Spleen (tissue), 11 donors: Measurements from ENCODE around the gene TCF7L1. TPM values are rescaled to one million over a fixed set of nuclear protein-coding genes. Genes with fewer than 3 reads are reported as not detected.

Experiments used
- DNase-seq: peaks from one replicate; pipeline ENCODE4 v3.0.0-alpha.2; 2020
- H3K27ac ChIP-seq, 8 donors: fragments of 200-600 bp; sonication (generic) in 7 of 8; 1 replicate in 4 of 8; 2 replicates in 4 of 8; pipeline versions ENCODE4 v1.5.0 to v1.8.0; 2016 to 2021; ENCODE audit warnings: inconsistent platforms in 4 of 8, mild to moderate bottlenecking in 4 of 8, moderate library complexity in 1 of 8
- H3K27me3 ChIP-seq, 7 donors: fragments of 200-600 bp; sonication (generic) in 6 of 7; replicated peaks in 1 of 7; 1 replicate in 4 of 7; 2 replicates in 3 of 7; pipeline versions ENCODE4 v1.5.0 to v1.8.0; 2016 to 2021; ENCODE audit warnings: inconsistent platforms in 3 of 7, mild to moderate bottlenecking in 1 of 7
- H3K36me3 ChIP-seq, 6 donors: fragments of 200-600 bp; sonication (generic) in 5 of 6; 1 replicate in 4 of 6; 2 replicates in 2 of 6; pipeline versions ENCODE4 v1.5.0 to v1.8.0; 2016 to 2021; ENCODE audit warnings: inconsistent platforms in 2 of 6
- H3K4me1 ChIP-seq, 6 donors: fragments of 200-600 bp; sonication (generic) in 5 of 6; 1 replicate in 3 of 6; 2 replicates in 3 of 6; pipeline versions ENCODE4 v1.5.0 to v1.8.0; 2016 to 2021; ENCODE audit warnings: inconsistent platforms in 3 of 6
- H3K4me3 ChIP-seq, 8 donors: fragments of 200-600 bp; sonication (generic) in 7 of 8; 1 replicate in 4 of 8; 2 replicates in 4 of 8; pipeline versions ENCODE4 v1.5.0 to v1.8.0; 2016 to 2021; ENCODE audit warnings: inconsistent platforms in 4 of 8, mild to moderate bottlenecking in 4 of 8, moderate library complexity in 2 of 8
- H3K9me3 ChIP-seq, 8 donors: fragments of 200-600 bp; sonication (generic) in 7 of 8; 1 replicate in 4 of 8; 2 replicates in 4 of 8; pipeline versions ENCODE4 v1.5.0 to v1.8.0; 2016 to 2021; ENCODE audit warnings: inconsistent platforms in 4 of 8
- CTCF ChIP-seq, 11 experiments: fragments of 200-600 bp in 7 of 11; fragments of 450-650 bp in 4 of 11; sonication (generic) in 4 of 11; IDR thresholded peaks in 8 of 11; conservative IDR thresholded peaks in 3 of 11; 1 replicate in 7 of 11; 2 replicates in 4 of 11; pipeline versions ENCODE4 v1.4.0 to v1.8.0; 2016 to 2021; ENCODE audit warnings: antibody characterized with exemption in 11 of 11, inconsistent platforms in 4 of 11, mild to moderate bottlenecking in 1 of 11
- POLR2A ChIP-seq, 3 donors: fragments of 450-650 bp; IDR thresholded peaks; one replicate each; pipeline ENCODE4 v1.5.1; 2017; ENCODE audit warnings: antibody characterized with exemption in 3 of 3, mild to moderate bottlenecking in 1 of 3
- POLR2AphosphoS5 ChIP-seq, 3 donors: sonication (generic); formaldehyde crosslinking; IDR thresholded peaks; one replicate each; pipeline ENCODE4 v1.5.1; 2017; ENCODE audit warnings: antibody characterized with exemption in 3 of 3
- WGBS, 5 donors: extraction: QIAGEN DNeasy Blood & Tissue Kit in 3 of 5; methylation state at CpG; one replicate each; pipeline versions ENCODE4 v1.1.5 to v1.1.7; 2013 to 2018; 5-methylcytosine and 5-hydroxymethylcytosine counted together
- intact Hi-C: fragments of 100-400 bp; cut with DNase I; formaldehyde crosslinking; loops from one replicate; pipeline ENCODE4 v1.15.0; 2023; ENCODE audit warnings: low total_unique reads
- polyA plus RNA-seq, 3 donors: library from polyadenylated mRNA; stranded (reverse); fragments of 200-250 nt; gene quantifications; one replicate each; pipeline ENCODE4 v1.2.1, GENCODE V29; 2013
- total RNA-seq, 7 donors: library from RNA; depleted of rRNA in 3 of 7; stranded (reverse); fragments of >200 nt in 3 of 7; fragmentation: NEBNext Ultra II Directional in 4 of 7; extraction: Animal tissue kit (Norgen Biotek cat#: 25700) in 4 of 7; gene quantifications; one replicate each; pipeline versions ENCODE4 v1.1.0 to v1.2.1, GENCODE V29; 2016 to 2021
- donor health status: healthy with polysubstance abuse.
- donor health status: DM: no; HTN: no; CAD: no; lungs with moderate emphysema.
- donor health status: DM: no; HTN: no; CAD: no.
- donor health status: Bipolar disorder and iron deficiency.
- donor health status: healthy.
- donor health status: DM: no; HTN: no; CAD: no.
- donor health status: DM: yes; HTN: yes; CAD: no.

The TCF7L1 gene
- total and polyA plus RNA-seq, 10 donors: 2.0 to 15.8 (median 6.4) TPM

GRCh38 chr2:85180322-85181133 lies 47.3 kb downstream of the TCF7L1 start:
- Histone ChIP-seq H3K27me3 (no peaks in the 10 kb centered on the region), H3K9me3 (no peaks in the 10 kb centered on the region), H3K36me3 (no peaks in the 10 kb centered on the region), H3K27ac (no peak overlapping the region), H3K4me1 (peaks cover 0 to 39% (median 22%) of the 10 kb centered on the region in 6 donors), H3K4me3 (no peak overlapping the region)
- TF ChIP-seq POLR2AphosphoS5 (IDR thresholded peaks at IDR 0.05): no peak
- no peak for TF ChIP-seq POLR2A (IDR thresholded peaks at IDR 0.05)
- no peak for TF ChIP-seq CTCF (IDR thresholded peaks at IDR 0.05 in 8 of 11, conservative IDR thresholded peaks at IDR 0.05 in 3 of 11)
- DNase-seq: peak; percentile 27
- 47 to 56% (median 52%) methylated on average over 10 to 12 of the region's 12 CpGs for WGBS, 5 donors
- intact Hi-C loops: no loop called here

- no peak overlapping the region for H3K27ac ChIP-seq
- no peaks in the 10 kb centered on the region for H3K27me3 ChIP-seq
- no peaks in the 10 kb centered on the region for H3K9me3 ChIP-seq
- 73 to 86% (median 75%) methylated on average over 5 of the region's 5 CpGs for WGBS, 5 donors
- DNase-seq: peak; percentile 66
- no peaks in the 10 kb centered on the region for H3K36me3 ChIP-seq
- TF ChIP-seq POLR2AphosphoS5 (IDR thresholded peaks at IDR 0.05) (no peak), CTCF (IDR thresholded peaks at IDR 0.05 in 8 of 11, conservative IDR thresholded peaks at IDR 0.05 in 3 of 11) (peak in 2 of 11 experiments; percentile 12 to 15), POLR2A (IDR thresholded peaks at IDR 0.05) (no peak)
- intact Hi-C loops: no loop called here
- H3K4me3 ChIP-seq: no peak overlapping the region
- peaks cover 0 to 34% (median 19%) of the 10 kb centered on the region in 6 donors for H3K4me1 ChIP-seq
Observed at GRCh38 chr2:85181134-85181631, 48.0 kb downstream of the TCF7L1 start.

- WGBS, 5 donors: 79 to 89% (median 87%) methylated on average over 11 of the region's 11 CpGs
- intact Hi-C loops: no loop called here
- Histone ChIP-seq H3K9me3 (no peaks in the 10 kb centered on the region), H3K27ac (no peak overlapping the region), H3K4me1 (peaks cover 0 to 31% (median 18%) of the 10 kb centered on the region in 6 donors), H3K36me3 (no peaks in the 10 kb centered on the region), H3K4me3 (no peak overlapping the region), H3K27me3 (no peaks in the 10 kb centered on the region)
- TF ChIP-seq POLR2AphosphoS5 (IDR thresholded peaks at IDR 0.05) (no peak), POLR2A (IDR thresholded peaks at IDR 0.05) (no peak), CTCF (IDR thresholded peaks at IDR 0.05 in 8 of 11, conservative IDR thresholded peaks at IDR 0.05 in 3 of 11) (no peak)
- peak; percentile 51 for DNase-seq
Observed at GRCh38 chr2:85181844-85182456, 48.8 kb downstream of the TCF7L1 start.

GRCh38 chr2:85183076-85183475 lies 49.9 kb downstream of the TCF7L1 start:
- DNase-seq: peak; percentile 15
- Histone ChIP-seq H3K4me3 (no peak overlapping the region), H3K27me3 (no peaks in the 10 kb centered on the region), H3K27ac (no peak overlapping the region), H3K4me1 (peaks cover 0 to 31% (median 18%) of the 10 kb centered on the region in 6 donors), H3K9me3 (no peaks in the 10 kb centered on the region), H3K36me3 (no peaks in the 10 kb centered on the region)
- intact Hi-C loops: no loop called here
- TF ChIP-seq POLR2AphosphoS5 (IDR thresholded peaks at IDR 0.05): no peak
- TF ChIP-seq CTCF (IDR thresholded peaks at IDR 0.05 in 8 of 11, conservative IDR thresholded peaks at IDR 0.05 in 3 of 11): no peak
- no peak for TF ChIP-seq POLR2A (IDR thresholded peaks at IDR 0.05)
- 83 to 96% (median 87%) methylated on average over 3 of the region's 3 CpGs for WGBS, 5 donors
